ENCODE results near the gene CRTC3.

CRTC3 gene

DNA sequence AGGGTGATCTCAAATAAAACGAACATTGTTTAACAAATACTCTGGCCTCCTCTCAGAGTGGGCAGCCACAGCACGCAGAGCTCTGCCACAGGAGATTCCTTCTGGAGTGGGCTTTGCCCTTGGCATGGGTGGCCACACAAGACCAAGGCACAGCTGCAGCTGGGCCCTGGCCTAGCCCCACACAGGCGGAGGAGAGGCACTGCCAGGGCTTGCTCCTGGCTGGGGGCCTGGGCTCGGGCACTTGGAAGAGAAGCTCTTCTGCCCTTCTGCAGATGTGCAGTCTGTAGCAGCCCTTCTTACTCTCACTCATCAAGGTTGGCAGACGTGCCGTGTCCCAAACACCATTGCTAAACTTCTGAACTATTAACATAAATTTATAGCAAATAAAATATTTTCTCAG, 67.2 kb downstream of the CRTC3 start:
- DNase-seq = no peak

DNA sequence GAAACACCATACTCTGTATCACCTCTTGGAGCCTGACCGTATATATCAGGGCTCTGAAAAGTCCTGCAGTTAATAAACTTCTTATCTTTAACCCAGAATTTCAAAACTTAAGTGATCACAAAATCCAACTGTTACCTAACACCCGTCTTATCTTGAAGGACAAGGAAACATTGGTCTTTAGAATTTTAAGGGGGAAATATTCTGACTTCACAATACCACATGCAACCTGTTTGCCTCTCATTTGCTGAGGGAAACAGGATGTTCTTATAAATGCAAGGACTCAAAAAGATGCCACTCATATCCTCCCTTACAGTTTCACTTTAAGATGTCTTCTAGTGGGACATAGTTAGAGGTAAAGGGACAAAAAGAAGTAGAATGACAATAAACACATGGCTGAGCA, 67.9 kb downstream of the CRTC3 start:
- DNase-seq = peak; percentile 73

DNA sequence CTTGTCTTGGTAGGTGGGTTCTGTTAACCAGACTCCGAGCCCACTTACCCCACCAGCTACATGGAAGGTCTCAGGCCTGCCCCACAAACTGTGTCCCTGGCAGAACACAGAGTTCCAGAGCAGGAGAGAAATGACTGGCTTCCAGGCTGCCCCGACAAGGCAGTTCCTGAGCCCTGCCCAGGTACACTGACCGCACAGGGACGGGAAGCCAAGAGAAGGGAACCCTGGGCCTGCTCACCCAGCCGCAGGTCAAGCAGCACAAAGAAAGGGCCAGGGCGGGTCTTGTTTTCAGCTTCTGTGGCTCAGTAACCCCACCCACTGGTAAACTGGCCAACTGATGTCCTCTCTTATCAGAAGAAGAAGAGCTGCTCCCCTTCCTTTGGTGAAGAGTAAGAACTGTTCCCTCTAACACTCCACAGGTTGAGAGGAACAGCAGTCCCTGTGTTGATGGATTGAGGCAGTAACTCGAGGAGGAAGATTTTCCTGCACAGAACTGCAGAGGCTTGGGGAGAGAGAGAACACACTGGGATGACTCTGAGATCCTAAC, 68.4 kb downstream of the CRTC3 start:
- DNase-seq = peak; percentile 25

DNA sequence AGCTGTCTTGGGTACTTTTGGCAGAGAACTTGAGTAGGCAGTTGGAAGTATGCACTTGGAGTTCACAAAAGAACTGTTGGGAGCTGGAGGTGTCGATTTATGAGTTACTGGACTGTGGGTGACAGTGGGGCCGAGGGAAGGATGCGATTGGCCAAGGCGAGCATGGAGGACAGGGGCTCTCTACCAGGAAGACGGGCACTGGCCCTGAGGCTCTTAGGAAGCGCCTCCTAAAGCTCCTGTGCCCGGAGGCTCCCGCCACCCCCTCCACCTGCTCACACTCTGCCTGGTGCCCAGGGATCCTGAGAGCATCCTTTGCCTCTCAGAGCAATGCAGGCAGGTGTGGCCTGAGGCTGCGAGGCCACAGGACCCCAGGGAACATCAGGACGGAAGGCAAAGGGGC, 69.0 kb downstream of the CRTC3 start:
- no peak for DNase-seq

DNA sequence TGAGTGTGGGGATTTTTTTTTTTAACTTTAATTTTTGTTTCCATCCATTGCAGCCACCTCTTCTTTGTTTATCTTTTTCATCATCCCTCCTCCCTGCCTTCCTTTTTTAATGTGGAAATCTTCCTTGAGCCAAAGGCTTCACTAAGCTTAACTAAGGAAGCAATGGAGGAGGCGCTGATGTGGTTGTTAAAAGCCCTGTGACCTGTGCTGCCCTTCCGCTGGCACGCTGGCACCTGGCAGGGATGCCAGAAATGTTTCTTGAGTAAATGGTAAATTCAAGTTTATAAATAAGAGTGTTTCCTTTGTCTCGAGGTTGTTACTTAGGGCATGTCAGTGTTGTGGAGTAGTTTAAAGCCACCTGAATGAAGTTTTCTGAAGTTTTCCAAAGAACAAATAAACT, 69.4 kb downstream of the CRTC3 start:
- no peak for DNase-seq

DNA sequence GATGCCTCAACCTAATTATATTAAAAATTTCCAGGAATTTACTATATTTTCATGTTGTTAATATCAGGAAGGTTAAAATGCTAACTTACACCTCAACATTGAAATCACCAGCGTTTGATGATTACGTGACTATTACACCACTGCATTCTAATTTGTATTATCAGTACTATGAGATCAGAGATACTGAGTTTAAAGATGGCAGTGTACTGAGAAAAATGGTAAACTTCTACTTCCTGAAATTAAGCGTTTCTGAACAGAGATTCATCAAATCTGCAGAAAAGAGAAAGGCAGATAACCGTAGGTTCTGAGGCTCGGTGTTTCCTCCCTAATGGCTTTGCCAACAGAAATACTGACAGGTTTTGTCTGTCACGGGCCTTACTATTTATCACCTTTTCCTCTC, 69.9 kb downstream of the CRTC3 start:
- no peak for DNase-seq

DNA sequence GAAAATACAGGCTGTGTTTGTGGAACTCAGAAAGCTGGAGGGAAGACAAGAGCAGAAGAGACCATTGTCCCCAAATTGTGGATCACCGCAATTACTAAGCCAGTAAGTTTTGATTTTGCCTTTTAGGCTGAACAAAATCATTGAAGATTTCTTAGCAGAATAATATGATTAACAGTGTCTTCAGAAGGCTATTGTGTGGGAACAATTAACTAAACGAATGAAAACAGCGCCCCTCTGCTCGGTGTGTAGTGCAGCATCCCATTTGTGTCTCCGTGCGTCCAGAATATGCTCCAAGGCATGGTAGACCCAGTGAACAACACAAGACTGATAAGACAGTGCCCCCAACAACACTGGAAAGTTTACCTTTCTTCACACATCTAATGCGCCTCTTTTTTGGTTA, 71.2 kb downstream of the CRTC3 start:
- no peak for DNase-seq

DNA sequence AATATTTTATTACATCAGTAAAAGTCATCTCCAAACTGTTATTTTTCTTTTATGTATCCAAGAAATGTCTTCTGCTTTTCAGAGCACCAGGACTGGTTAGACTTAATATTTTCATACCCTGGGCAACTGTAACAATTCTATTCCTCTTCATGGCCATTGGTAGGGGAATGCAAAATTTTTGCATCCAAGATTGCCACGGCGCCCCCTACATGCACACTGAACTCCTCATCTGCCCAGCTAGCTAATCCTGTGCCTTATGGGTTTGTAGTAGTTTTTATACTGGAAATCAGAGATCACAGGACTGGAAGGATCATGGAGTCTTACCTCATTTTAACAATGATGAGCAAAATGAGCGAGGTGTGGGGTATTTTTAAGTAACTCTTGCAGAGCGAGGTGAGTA, 74.2 kb downstream of the CRTC3 start:
- DNase-seq = peak; percentile 39

DNA sequence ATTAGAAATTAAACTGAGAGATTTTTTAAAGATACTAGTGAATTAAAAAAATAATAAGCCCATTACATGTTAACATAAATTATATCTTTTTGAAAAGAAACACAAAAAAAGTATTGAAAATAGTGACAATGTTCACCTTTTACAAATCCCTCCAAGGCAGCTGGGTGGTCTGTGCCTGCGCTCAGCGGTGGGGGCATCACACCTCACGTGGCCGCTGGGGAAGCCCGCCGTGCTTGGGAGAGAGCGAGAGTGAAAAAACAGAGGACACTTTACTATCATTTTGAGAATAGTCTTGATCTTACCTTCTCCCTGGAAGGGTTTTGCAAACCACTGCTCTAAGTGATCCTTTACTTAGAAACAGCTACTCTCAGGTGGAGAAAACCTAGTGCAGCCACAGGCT, 76.9 kb downstream of the CRTC3 start:
- DNase-seq = no peak

DNA sequence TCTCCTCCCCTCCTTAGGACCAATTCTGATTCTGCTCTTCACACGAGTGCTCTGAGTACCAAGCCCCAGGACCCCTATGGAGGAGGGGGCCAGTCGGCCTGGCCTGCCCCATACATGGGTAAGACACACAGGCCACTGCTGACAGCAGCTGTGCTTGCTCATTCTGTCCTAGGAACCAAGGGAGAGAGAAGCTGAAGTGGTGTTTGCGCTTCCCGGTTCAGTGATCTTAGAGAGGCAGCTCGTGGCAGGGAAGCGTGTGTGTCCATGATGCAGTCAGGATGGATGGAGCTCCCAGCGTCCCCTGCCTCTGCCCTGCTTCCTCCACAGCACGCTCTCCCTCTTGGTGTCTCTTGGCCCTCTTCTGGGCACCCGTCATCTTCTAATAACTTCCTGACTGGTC, 77.6 kb downstream of the CRTC3 start:
- DNase-seq = no peak

DNA sequence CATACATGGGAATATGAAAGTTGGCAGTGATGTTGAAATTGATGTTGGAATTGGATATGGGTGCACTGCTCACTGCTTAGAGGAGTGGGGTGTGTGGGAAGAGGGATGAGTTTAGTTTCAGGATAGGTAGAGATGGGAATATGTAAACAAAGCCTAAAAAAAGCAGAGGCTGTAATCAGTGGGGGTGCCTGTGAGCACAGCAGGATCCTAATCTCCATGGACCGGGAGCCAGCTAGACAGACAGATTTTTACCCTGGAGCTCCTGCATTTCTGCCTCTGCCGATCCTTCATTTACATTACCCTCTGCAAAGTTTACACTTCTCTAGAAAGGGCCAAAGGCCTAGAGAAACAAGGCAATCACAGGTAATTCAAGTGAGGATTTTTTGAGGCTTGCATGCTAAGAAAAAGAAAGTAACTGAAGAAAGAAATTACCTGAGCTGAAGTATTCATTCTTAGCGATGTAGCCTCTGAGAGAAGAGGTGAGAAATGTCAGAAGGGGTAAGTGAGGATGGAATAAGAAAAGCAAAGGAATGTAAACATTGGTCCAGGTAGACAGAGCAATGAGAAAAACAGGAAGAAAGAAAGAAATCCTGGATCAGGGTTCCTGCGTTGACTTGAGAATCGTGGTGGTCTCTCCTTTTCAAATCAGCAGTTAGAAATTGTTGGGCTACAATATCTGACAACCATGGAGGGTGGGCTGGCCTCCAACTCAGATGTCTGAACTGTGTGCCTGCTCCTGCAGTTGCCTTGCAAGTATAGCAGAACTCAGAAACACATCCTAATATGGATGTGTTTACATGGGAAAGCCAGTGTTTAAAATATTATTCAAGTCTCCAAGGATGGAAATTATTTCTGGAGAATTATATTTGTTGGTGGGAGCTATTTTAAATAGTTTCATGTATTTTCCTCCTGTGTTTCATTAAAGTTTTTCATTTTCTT, 79.8 kb downstream of the CRTC3 start:
- no peak for DNase-seq

DNA sequence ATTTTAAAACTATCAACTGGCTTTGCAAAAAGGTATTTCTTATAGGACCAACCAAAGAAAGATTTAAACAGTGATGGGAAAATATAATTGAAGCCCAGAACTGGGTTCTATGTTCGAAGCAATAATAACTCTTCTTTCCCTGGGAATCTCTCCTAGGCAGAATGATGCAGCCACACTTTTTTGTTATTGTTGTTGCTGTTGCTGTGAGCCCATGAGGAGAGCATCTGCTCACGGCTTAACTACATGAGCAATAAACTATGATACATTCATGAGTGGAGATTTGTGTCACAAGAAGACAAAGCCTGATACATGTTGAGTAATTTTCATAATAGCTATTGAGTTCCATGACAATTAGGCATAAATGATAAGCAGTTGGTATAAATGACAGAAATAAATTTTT, 80.5 kb downstream of the CRTC3 start:
- DNase-seq = no peak

DNA sequence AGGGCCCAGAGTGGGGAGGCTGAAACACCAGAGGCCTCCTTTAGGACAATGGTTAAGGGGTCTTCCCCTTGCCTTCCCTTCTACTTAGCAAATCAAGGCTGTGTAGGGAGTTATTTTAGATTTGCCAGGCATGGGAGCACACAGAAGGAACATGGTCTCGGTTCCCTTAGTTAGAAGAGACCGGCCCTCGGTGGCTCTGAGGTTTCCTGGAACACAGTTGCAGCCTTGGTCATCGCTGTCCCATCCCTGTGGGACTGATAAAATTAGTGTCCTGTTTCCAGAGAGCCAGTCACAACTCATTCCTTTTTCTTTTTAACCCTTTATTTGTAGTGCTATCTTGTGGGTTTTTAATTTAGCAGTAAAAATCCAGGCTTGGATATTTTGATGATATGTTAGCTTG, 81.4 kb downstream of the CRTC3 start:
- DNase-seq = no peak

DNA sequence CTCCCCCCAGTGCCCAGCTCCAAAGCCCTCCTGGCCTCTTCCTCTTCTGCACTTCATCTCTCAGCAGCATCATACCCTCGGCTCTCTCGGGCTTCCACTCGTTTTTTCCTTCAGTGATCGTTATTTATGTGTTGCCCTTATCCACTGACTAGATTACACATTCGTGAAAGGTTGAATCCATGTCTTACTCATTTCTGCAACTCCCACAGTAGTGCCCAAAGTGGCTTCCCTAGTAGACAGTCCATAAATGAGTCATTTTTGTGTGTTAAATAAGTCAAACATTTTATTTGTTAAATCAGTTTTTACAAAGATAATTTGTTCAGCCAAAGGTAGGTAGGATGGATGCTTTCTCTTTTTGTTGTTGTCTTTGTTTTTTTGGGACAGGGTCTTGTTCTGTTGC, 87.4 kb downstream of the CRTC3 start:
- peak; percentile 54 for DNase-seq

DNA sequence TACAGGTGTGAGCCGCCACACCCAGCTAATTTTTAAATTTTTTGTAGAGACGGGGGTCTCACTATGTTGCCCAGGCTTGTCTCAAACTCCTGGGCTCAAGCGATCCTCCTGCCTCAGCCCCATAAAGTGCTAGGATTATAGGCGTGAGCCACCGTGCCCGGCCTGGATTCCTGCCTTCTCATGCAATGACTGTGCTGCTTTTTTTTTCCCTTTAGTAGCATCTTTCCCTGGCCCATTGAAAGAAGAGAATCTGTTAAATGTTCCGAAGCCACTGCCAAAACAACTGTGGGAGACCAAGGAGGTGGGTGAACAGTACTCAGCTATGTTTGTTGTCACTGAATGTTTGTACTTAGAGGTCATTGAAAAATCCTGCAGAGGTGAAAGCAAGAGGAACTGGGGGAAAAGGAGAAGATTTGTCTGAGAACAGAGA, 88.0 kb downstream of the CRTC3 start:
- DNase-seq = no peak

DNA sequence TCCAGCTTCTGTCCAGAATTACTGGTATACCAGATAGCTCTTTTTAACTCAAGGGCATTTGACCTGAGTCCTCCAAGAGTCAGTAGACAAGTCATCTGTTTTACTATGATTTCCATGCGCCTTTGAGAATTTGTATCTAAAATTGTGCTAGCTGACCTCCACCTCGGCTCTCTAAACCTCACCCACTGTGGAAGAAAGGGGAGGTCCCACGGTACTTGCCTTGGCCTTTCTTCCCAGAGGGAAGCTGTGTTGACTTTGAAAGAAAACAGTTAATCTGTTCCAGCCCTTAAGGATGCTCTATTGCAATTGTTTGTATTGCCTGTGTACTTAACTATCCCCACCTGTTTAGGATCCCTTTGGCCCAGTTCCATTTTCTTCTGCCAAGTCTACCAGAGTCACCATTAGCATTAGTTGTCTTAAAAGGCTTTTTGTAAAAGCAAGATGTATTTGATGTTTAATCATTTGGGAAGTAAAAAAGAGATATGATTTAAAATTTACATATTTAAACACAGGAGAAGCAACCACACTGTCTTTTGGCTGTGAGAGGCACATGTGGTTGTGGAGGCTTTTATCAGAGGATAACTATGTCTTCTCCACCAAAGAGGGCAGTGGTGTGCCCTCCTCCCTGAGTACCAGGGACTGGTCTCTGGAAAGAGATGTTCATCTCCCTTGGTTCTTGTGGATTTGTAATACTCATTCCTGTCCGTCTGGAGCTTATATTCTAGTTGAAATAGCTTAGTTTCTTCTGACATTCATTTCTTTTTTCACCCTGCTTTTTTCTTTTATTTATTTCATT, 88.8 kb downstream of the CRTC3 start:
- DNase-seq = no peak

DNA sequence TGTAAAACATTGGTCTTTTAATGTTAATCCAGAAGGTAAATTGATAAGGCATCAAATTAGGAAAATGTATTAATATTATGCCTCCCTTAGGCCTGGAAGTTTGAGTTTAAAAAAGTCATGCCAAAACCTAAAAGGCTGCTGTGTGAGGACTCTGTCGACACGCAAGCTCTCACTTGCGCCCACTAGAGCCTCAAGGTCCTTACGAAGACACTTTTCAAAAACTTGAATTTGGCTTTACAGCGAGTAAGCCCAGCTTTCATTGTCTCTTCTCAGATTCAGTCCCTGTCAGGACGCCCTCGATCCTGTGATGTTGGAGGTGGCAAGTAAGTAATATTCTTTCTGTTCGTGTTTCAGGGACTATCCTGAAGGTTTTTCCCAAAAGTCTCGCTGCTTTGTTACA, 89.7 kb downstream of the CRTC3 start:
- DNase-seq = no peak

DNA sequence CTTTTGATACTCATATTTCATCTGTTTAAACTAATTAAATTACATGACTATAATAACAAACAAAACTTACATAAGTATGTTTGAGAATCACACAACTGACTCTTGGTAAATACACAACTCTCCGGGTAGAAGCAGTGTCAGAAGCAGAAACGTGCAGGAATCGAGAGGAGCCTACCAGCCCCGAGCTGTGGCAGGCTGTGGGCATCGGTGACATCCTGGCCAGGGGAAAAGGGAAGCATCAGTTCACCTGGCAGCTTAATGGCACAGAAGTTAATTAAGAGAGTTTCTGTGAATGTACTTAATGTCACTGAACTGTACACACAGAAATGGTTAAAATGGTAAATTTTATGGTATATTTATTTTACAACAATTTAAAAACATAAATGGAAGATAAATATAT, 90.2 kb downstream of the CRTC3 start:
- DNase-seq = no peak

DNA sequence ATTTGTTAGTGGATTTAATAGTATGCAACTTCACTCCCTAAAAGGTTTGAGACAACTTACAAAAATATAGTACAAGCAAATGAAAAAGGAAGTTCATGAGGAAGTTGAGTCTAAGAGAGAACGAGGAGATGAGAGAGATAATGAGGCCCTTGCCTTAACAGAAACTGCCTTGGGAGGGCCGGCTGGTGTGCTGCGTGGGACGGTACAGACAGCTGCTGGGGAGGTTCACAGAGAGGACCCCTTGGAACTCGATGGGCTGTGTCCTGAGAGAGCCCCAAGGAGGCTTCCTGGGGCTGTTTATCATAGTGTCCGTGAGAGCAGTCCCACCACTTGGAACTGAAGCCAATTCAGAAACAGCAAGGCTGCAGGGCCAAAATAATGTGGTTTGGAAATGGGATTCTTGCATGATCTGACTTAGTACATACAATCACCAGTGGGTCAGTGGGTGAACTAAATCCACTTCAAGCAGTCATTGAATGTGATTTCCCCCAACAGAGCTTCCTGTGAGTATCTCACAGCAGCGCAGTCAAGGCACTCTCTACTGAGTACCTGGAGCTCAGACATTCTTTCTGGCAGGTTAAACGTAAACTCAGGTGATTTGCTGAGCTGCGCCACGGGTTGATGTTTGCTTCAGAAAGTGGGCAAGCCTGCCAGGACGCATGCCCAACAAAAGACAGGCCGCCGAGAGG, 90.8 kb downstream of the CRTC3 start:
- peak; percentile 54 for DNase-seq

DNA sequence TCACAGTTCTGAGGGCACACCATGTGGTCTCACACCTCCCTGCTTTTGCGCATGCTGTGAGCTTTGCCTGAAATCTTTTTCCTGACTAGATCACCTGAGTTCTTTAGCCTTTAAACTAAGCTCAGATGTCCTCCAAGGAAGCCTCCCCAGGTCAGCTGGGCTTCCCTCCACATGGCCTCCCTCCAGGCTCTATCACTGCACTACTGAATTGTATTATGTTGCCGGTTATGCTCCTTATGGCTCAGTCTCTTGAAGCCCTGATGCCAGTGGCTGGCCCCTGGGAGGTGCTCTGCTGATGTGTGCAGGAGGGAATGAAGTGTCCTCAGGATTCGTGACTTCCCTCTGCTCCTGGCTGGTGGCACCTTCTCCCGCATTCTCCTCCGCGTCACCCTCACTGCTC, 94.1 kb downstream of the CRTC3 start:
- no peak for DNase-seq

DNA sequence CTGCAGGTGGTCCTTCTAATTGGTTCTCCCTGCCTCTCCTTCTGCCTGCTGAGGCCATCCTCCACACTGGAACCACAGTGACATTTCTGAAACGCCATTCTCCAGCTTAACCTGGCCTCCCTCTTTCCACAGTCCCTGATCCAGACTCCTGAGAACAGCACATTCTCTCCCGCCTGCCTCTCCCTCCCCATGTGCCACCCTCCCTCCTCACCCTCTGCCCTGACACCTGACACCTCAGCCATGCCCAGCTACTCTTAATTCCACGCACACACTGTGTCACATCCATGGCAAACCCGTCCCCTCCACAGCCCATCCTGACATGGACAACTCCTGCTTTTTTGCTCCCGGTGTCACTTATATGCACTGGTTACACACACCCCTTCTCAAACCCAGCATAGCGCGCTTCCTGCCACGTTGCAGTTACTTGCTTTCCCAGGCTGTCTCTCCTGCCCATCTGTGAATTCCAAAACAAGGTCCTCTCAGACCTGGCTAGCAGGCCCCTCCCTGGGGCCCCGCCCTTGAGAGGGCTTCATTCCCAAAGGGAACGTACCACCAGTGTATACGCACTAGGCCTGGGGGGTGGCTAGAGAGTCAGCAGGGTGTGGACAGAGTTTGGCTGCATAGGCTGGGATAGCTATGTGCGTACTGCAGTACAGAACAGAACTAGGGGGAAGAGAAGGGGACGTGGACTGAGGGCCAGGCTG, 94.7 kb downstream of the CRTC3 start:
- DNase-seq = no peak

DNA sequence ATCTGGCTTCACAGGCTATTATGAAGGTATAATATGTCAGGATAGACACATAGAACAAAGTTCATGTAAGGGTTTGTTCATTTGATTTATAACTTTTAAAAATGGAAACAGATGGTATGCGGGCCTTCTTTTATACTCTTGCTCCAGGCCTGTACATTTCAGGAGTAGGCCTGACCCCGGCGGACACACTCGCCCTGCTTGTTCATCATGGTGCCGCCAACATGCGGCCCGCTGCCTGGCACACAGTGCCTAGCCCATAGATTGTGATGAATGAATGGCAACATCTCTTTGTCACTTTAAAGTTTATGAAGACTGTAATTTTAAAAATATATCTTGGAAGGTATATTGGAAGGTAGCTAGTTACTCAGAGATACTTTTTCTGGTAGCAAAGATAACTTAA, 95.3 kb downstream of the CRTC3 start:
- no peak for DNase-seq

DNA sequence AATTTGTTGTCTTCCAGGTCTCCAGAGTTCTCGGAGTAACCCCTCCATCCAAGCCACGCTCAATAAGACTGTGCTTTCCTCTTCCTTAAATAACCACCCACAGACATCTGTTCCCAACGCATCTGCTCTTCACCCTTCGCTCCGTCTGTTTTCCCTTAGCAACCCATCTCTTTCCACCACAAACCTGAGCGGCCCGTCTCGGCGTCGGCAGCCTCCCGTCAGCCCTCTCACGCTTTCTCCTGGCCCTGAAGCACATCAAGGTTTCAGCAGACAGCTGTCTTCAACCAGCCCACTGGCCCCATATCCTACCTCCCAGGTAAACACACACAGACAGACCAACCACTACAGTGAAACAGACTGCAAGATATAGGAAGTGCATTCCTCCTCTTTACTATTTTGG, 99.5 kb downstream of the CRTC3 start:
- no peak for DNase-seq

All from activated CD4-positive, alpha-beta T cell treated with anti-CD3 and anti-CD28 coated beads, Interleukin-2, amount 50 U/mL, for 16 hours (primary cell).